ENCODE data around the gene SYS1.

The SYS1 gene

DNA sequence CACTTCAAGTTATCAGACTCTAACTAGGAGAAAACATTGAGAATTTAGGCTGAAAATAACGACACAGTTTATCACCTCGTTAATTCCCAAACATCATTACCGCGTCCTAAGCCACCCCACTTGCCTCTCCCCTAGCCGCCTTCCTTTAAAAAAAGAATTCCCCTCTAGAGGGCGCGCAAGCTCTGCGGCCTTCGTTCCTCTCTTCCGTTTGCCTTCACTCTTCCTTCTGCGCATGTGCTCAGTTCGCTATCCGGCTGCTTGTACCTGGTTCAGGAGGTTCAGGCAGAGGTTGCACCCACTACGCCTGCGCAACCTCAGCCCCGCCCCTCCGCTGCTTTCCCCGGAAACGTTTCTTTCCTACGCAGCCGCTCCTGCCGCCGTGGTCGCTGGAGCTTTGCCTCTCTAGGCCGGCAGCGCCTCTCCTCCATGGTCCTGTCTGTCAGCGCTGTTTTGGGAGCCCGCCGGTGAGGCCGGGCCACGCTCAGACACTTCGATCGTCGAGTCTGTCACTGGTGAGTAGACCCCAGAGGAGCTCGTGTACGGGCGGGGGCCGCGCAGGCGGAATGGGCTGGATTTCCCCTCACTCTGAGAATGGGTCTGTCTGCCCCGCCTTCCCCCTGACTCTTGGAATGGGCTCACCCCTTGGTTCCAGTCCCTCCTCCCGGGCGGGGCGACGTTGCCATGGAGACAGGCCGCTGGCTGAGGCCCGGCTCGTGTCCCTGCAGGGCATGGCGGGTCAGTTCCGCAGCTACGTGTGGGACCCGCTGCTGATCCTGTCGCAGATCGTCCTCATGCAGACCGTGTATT, at the start of gene SYS1:
SYS1 (plus strand) TSS at position 353 of the 807 bp plus-strand sequence; CDS start at position 729, 376 bp downstream.
- DNase-seq (ENCODE audit: low spot score): peak; percentile 100

DNA sequence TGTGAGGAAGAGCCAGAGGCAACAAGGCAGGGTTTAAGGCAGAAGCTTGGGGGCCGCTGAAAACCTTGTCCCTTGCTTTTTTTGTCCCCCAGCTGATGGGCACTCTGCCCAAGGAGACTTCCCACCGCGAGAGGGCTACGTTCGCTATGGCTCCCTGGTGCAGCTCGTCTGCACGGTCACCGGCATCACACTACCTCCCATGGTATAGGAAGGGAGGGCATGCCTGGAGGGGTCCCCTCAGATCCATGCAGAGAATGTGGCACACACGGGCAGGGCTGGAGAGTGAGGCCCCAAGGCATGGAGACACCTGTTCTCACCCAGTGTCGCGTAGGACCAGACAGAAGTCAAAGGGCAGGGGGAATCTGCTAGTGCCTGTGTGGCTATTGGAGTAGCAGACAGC, 49.0 kb upstream of the SYS1 start:
- DNase-seq (ENCODE audit: low spot score): no peak

DNA sequence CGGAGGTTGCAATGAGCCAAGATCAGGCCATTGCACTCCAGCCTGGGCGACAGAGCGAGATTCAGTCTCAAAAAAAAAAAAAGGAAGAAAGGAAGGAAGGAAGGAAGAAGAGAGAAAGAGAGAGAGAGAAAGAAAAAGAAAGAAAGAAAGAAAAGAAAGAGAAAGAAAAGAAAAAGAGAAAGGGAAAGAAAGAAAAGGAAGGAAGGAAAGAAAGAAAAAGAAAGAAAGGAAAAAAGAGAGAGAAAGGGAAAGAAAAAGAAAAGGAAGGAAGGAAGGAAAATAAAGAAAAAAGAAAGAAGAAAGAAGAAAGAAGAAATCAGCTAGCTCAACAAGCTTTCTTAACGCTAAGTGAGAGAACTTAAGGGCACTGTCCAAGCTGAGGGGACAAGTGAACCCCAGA, 47.3 kb upstream of the SYS1 start:
- no peak for DNase-seq (ENCODE audit: low spot score)

DNA sequence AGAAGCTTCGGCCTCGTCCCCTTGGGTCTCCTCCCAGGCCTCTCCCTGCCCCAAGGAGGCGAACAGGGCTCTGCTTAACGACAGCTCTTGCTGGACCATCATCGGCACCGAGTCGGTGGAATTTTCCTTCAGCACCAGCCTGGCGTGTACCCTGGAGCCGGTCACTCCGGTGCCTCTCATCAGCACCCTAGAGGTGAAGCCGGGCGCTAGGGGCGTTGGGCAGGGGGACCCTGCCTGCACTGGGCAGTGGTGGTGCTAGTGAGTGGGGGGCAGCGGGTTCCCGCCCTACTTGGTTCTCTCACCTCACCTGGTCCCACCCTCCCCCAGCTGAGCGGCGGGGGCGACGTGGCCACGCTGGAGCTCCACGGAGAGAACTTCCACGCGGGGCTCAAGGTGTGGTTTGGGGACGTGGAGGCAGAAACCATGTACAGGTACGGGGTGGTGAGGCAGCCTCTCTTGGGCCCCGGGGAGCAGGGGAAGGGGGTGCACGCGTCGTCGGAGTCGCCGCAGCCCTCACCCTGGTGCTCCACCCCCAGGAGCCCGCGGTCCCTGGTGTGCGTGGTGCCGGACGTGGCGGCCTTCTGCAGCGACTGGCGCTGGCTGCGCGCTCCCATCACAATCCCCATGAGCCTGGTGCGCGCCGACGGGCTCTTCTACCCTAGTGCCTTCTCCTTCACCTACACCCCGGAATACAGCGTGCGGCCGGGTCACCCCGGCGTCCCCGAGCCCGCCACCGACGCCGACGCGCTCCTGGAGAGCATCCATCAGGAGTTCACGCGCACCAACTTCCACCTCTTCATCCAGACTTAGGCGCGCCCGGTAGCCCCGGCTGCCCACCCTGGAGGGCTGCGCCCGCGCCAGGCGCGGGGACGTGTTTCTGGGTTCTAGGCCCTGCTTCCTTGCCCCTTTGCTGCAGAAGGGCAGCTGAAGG, 46.5 kb upstream of the SYS1 start:
- no peak for DNase-seq (ENCODE audit: low spot score)

DNA sequence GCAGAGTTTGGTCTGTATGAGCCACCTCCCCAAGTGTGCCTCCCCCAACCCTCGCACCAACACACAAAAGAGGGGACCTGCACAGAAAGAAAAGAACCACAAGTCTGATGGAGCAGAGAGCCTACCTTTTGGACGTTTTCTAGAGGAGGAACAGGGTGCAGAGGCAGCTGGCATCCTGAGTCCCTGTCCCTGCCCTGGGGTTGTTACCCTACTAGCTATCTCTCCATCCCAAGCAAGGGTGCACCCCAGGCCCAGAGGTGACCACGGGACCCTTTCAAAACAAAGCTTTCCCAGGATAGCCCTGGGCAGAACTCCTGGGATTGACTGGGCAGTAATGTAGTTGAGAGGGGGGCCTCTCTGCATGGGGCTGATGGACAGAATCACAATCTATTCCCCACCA, 45.1 kb upstream of the SYS1 start:
- no peak for DNase-seq (ENCODE audit: low spot score)

DNA sequence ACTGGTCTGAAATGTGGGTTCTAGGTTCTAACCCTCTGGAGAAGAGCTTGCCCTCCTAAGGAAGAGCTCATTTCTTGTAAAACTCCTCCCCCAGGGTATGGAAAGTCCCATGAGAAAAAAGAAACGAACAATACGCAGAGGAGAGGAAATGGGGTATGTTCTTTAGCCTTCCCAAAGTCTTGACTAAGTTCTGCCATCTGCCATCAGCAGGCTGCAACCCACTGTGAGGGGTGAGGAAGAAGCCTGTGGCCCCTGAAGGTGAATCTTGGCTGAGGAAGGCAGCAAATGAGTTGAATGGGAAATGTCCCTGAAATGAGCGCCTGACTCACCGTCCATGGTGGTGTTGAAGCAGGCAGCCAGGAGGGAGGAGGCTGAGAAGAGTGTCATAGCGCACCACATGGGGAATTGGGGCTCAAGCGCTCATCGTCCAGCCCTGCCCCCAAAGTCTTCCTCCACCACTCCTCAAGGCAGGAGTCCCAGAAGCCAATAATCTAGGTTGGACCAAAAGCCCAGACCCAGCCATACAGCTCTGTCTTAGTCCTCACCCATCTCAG, 44.5 kb upstream of the SYS1 start:
- no peak for DNase-seq (ENCODE audit: low spot score)

DNA sequence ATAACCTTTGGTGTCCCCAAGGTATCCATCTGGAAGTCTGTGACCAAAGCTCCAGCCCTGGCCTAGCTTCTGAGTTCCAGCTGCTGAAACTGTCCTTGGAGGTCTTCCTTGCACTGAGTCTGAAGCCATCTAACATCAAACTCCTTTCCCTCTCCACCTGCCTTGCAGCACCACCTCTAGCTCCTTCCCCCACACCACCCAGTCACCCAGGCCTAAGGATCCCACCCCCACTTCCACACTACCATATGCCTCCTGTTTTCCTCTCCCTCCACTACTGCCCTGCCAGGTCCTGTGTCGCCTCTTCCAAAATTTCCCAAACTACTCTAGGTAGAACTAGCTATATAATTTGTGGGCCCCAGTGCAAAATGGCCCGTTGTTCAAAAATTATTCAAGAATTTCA, 44.0 kb upstream of the SYS1 start:
- DNase-seq (ENCODE audit: low spot score): no peak

DNA sequence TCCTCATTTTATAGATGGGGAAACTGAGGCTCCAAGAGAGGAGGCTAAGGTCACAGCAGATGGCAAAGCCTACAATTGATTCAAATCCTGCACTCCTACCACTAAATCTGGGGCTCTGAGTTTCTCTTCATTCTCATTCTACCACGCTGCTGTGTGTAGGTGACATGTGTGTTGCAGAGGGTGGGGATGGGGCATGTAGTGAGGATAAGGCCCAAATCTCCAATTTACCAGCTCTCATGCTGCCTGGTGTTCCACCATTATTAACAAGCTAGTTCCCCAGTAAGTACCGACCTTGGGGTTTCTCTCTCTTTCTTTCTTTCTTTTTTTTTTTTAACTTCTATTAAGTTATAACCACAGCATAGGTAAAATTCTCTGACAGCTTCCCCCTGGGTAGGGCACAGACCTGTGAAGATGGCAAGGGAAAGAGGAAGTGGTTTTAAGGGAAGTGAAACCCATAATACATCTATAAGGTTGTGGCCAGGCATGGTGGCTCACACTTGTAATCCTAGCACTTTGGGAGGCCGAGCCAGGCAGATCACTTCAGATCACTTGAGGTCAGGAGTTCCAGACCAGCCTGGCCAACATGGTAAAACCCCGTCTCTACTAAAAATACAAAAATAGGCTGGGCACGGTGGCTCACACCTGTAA, 41.9 kb upstream of the SYS1 start:
- DNase-seq (ENCODE audit: low spot score): no peak

DNA sequence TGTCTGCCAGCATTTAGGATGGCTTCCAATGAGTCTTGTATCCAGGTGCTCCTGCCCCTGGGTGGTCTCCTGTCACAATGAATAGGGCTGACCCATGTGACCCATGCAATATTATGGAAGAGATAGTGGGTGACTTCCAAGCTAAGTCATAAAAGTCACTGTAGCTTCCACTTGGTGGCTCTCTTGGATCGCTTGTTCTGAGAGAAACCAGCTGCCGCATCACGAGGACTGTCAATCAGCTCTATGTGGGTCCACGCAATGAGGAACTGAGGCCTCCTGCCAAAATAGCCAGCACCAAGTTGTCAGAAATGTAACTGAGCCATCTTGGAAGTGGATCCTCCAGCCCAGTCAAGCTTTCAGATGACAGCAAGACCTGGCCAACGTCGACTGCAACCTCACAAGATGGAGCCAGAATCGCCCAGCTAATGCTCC, 40.0 kb upstream of the SYS1 start:
- no peak for DNase-seq (ENCODE audit: low spot score)

DNA sequence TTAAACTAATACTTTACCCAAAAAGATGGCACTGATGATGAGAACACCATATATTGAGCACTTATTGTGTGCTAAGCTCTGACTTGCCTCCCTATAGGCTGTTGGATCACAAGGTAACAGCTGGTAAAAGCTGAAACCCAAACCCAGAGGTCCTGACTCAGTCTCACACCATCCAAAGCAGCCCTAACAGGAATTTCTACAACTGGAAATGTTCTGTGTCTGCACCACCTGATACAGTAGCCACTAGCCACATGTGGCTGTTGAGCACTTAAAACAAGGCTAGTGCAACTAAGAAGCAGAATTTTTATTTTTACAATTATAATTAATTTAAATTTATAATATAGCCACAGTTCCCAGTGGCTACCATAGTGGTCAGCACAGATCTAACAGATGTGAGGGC, 39.2 kb upstream of the SYS1 start:
- DNase-seq (ENCODE audit: low spot score): no peak

DNA sequence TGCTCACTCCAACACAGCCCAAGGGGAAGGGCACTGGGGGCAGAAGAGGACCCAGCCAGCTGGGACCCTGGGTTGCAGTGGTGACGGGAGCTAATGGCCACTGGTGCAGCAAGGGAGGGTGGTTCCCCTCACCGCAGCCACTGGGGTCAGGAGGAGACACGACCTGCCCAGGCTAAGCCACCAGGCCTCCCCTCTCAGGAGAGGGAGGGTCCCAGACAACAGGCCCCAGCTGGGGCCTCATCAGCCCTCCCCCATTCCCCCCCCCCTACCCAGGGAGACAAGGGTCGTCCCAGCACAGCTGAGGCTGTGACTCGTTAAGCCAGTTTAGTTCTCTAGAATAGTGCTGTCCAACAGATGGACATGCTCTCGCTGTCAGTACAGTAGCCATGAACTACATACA, 37.6 kb upstream of the SYS1 start:
- DNase-seq (ENCODE audit: low spot score): no peak

DNA sequence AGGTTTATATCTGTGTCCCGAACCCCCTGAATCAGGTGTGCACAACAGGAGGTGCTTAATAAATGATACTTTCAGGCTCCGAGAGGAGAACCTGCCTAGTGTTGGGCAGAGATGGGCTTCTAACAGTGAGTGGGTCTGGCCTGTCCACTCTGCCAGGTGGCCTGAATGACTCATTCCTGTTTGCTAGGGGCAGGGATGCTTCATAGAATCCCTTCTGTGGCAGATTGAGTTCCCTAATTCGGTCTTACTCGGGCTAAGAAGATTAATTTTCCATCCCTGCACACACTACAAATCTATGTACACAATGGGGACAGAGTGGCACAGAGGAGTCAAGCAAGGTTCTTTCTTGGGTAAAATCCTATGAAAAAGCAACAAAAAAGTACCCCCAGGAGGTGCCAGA, 34.5 kb upstream of the SYS1 start:
- DNase-seq (ENCODE audit: low spot score): no peak

DNA sequence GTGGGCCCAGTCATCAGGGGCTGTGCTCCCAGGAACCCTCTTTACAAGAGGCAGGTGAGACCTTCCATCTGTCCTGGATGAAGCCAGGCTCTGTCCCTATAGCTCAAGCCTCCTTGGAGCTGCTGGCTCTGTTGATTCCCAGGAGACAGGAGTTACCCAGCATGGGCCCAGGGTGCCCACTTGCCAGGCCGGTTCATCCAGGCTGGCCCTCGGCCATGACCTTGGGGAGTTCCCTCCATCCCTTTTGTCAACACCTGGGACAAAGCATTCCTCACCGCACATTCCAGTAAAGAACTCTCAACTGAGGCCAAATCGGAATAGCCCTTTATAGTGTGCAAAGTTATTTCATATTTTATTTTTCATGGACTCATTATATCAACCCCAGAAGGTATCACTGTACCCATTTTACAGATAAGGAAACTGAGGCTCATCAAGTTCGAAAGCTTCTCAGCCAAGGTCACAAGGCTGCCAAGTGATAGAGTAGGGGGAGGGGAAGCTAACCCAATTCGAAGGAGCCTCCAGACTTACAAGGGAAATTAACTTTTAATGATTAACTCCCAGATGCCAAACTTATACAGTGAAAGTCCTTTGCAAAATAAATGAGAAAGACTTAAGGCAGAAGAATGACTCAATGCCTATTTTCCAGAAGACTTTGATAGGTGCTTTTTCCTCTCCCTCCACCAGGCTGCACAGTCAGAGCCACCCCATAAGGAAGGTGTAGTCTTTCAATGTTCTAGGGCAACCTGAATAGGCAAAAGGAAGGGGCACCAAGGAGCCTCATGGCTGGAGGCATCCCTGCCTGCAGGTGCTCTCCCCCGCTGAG, 33.2 kb upstream of the SYS1 start:
- no peak for DNase-seq (ENCODE audit: low spot score)

DNA sequence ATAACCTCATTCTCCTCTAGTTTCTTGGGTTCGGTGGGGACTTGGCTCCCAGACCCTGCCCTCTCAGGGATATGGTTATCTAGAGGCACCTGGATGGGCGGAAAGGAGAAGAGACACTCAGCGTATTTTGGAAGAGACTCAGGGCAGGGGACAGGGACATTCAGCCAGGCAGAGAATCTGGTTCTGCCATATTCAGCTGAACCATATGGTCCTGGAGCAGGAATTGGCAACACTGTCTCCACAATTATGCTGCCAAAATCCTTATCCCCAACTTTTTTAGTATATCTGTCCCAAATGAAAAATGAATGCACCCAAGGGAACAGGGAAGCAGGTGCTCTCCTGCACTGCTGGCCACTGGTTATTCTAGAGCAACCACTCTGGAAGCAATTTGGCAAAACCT, 32.5 kb upstream of the SYS1 start:
- no peak for DNase-seq (ENCODE audit: low spot score)

DNA sequence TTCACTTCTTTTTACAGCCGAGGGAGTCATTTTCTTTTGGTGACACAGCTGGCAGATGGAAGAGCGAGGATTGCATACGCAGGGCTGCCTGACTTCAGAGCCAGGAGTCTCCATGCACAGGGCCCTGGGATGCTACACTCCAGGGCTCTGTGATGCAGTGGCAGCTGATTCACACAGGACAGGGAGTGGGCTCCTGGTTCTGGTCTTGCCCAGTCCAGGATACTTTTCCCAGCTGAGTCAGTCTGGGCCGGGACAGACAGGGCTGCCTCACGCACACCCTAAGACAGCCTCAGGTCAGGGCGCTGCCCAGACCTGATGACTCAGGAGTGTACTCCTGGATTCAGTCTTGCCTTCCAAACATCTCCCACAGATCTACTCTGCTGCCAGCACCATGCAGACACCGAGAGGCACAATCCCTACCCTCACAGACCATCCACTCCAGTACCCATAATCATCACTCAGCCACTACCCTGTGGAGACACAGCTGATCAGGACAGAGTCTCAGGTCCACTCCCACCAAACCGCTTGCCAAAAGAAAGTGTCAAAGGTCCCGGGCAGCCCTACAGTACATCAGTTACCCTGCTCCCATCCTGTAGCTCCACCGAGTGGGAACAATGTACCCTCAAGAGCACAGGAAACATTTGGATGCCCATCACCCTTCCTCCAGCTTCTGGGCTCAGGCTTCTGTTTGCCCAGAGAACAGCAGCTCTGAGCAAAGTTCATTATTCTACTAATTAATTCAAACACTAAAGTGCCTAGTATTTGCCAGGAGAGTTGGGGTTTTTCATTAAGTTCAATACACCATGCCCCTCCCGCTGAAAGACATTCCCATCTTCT, 26.2 kb upstream of the SYS1 start:
- no peak for DNase-seq (ENCODE audit: low spot score)

DNA sequence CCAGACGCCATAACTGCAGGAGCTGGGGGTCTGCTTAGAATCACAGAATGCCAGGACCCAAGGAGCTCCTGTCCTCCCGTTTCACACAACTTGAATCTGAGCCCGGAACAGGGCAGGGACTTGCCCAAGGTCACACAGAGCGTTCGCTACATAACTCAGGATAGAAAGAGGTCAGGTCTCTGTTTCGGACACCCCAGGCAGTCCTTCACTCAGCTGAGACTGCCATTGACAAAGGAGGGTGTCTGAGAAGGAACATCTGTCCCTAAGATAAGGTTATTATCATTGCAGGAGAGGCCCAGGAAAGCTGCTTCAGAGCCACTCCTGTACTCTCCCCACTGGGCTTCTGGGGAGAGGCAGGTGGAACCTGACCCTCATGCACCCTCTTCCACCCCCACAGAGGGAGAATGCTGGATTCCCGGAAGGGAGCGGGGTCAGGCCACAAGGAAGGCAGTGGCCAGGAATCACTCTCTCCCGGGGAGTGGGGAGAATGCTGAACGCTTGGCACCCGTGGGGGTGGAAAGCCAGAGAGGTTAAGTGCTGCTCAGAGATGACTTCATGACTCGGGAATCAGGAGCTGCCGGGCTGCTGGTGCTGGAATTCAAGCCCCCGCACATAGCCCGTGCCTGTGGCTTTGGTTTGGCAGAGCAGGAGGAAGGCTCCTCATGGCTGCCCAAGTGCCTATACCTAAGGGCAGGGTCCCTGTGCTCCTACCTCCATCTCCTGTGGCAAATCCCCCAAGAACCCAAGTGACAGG, 25.4 kb upstream of the SYS1 start:
- DNase-seq (ENCODE audit: low spot score): no peak

DNA sequence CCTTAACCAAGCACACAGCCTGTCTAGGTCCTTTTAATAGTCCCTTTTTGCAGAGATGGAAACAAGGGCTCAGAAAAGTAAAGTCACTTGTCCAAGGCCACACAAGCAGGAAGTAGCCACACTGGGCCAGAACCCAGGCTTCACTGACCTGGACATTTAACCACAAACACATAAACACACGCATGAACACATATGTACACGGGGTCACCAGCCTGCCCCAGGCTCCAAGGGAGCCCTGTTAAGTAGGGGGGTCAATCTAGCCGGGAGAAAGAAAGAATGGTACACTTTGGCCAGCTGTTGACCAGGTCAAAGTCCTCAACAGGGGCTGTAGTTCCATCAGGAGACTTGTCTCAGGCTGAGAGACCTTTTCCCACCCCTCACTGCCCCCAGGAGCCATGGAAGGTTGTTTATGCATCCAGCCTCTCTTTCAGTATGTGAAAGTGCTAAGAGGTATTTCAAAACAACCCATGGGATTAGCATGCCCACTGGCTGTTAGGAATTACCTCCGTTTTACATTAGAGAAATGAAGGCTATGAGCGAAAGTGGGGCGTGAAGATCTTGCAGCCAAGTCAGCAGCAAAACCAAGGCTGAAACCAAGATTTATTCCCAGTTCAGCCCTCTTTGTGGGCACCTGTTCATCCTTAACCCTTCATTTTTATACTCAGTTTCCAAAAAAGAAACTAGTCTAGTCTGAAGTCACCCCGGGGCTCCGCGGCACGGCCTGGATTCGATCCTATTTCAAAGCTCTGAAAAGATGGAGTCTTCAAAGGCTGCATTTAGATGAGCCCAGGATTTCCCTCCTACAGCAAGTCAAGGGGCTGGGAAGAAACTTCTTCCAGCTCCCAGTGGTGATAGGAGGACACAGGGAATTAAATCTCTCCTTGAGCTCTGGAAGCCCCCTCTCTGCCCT, 24.6 kb upstream of the SYS1 start:
- DNase-seq (ENCODE audit: low spot score): no peak

DNA sequence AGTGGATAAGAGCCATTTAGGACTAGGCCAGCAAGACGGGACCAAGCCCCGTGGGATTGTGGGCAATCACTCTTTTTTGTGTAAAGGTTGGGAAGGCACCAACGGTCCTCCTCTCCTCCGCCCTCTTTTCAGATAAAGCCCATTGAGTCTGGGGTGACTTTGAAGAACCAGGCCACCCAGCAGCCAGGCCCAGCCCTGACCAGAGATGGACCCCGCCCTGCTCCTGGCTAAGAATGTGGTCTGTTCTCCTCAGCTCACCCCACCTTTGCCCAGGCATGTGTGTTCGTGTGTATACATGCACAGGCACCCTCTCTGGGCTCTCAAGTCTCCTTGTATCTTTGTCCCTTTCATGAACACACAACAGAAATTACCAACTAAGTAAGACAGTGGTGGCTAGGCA, 23.9 kb upstream of the SYS1 start:
- DNase-seq (ENCODE audit: low spot score): no peak

DNA sequence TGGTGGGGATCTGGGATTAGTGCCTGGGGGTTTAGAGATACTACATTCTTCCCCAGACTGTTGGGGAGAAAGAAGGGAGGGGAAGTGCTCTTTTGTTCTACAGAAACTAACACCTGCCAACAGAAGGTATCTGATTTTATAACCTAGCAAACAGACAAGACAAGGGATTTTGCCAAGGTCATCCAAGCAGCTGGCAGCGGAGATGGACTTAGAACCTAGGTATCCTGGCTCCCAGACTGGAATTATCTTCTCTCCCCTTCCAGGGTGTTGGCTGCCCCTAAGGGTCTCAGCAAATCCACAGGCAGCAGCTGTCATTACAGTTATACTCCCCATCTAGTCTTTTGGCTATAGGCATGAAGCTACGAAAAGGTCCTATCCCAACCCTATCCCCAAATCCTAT, 23.2 kb upstream of the SYS1 start:
- no peak for DNase-seq (ENCODE audit: low spot score)

Data from COLO829 (cell line).